Astrocyte (in vitro differentiated cells and primary cell): ENCODE measurements around the gene TES. TPM values are rescaled to one million over a fixed set of nuclear protein-coding genes. Genes with fewer than 3 reads are reported as not detected.

ENCODE experiments used
- DNase-seq: peaks from one replicate; pipeline ENCODE4 v3.0.0-alpha.2; 2010; ENCODE audit warnings: low read depth
- FAIRE-seq: peaks from 2 replicates; lab custom pipeline; 2011; peaks lifted over from hg19 to GRCh38; lab: Jason Lieb, UNC
- H2AFZ ChIP-seq: 2 replicates; pipeline ENCODE4 v1.6.0; 2012; ENCODE audit warnings: low read depth, low read length, inconsistent platforms
- H3K27ac ChIP-seq: 2 replicates; pipeline ENCODE4 v1.5.1; 2011; ENCODE audit warnings: low read depth, low read length, inconsistent platforms
- H3K27me3 ChIP-seq: 2 replicates; pipeline ENCODE4 v1.6.0; 2011; ENCODE audit warnings: low read length, inconsistent platforms; ENCODE audit not compliant: insufficient read depth
- H3K36me3 ChIP-seq: 2 replicates; pipeline ENCODE4 v1.5.1; 2011; ENCODE audit warnings: low read length, inconsistent platforms; ENCODE audit not compliant: insufficient read depth
- H3K4me1 ChIP-seq: 2 replicates; pipeline ENCODE4 v1.5.1; 2011; ENCODE audit warnings: low read length, inconsistent platforms; ENCODE audit not compliant: insufficient read depth
- H3K4me2 ChIP-seq: 2 replicates; pipeline ENCODE4 v1.6.0; 2012; ENCODE audit warnings: low read length, inconsistent platforms
- H3K4me3 ChIP-seq: 2 replicates; pipeline ENCODE4 v1.5.1; 2011; ENCODE audit warnings: low read depth, mild to moderate bottlenecking, low read length, inconsistent platforms; ENCODE audit not compliant: insufficient read depth
- H3K79me2 ChIP-seq: 2 replicates; pipeline ENCODE4 v1.6.0; 2012; ENCODE audit warnings: mild to moderate bottlenecking, low read length, inconsistent platforms; ENCODE audit not compliant: insufficient read depth
- H3K9ac ChIP-seq: 2 replicates; pipeline ENCODE4 v1.6.0; 2012; ENCODE audit warnings: mild to moderate bottlenecking, low read length, inconsistent platforms
- H3K9me3 ChIP-seq: 2 replicates; pipeline ENCODE4 v1.5.1; 2012; ENCODE audit warnings: low read depth, mild to moderate bottlenecking, low read length, inconsistent platforms; ENCODE audit not compliant: insufficient read depth
- H4K20me1 ChIP-seq: 2 replicates; pipeline ENCODE4 v1.6.0; 2012; ENCODE audit warnings: low read length, inconsistent platforms; ENCODE audit not compliant: insufficient read depth
- H3K27ac Mint-ChIP-seq: one replicate; pipeline ENCODE4 v1.8.0; 2021; ENCODE audit warnings: mild to moderate bottlenecking, mixed read lengths; ENCODE audit not compliant: unreplicated experiment
- H3K27me3 Mint-ChIP-seq: one replicate; pipeline ENCODE4 v1.8.0; 2021; ENCODE audit warnings: low read depth, mixed read lengths; ENCODE audit not compliant: unreplicated experiment
- H3K36me3 Mint-ChIP-seq: one replicate; pipeline ENCODE4 v1.8.0; 2021; ENCODE audit warnings: low read depth, mixed read lengths; ENCODE audit not compliant: unreplicated experiment
- H3K4me1 Mint-ChIP-seq: one replicate; pipeline ENCODE4 v1.8.0; 2021; ENCODE audit warnings: low read depth, mixed read lengths; ENCODE audit not compliant: unreplicated experiment
- H3K4me3 Mint-ChIP-seq: one replicate; pipeline ENCODE4 v1.8.0; 2021; ENCODE audit warnings: mild to moderate bottlenecking, moderate library complexity, mixed read lengths; ENCODE audit not compliant: unreplicated experiment
- H3K9me3 Mint-ChIP-seq: one replicate; pipeline ENCODE4 v1.8.0; 2021; ENCODE audit warnings: mild to moderate bottlenecking, mixed read lengths; ENCODE audit not compliant: unreplicated experiment
- EZH2 ChIP-seq: IDR thresholded peaks from 2 replicates; pipeline ENCODE4 v1.6.1; 2012; ENCODE audit warnings: mild to moderate bottlenecking, low read length, inconsistent platforms; ENCODE audit not compliant: insufficient read depth
- total RNA-seq: library from RNA; stranded (reverse); gene quantifications from 2 replicates; pipeline ENCODE4 v1.2.1, GENCODE V29; 2021
- TF ChIP-seq, protein P1 (sequence below): IDR thresholded peaks from 2 replicates; pipeline ENCODE4 v1.5.1; 2011; ENCODE audit warnings: low read depth, mild to moderate bottlenecking, inconsistent platforms, low read length, moderate library complexity; ENCODE audit not compliant: insufficient read depth

The TES gene
- total RNA-seq, 1 donor from 2014 or later, result 179 TPM

- Mint-ChIP-seq H3K4me3 (no peak overlapping the region), H3K4me1 (peaks cover 25% of the 10 kb centered on the region), H3K9me3 (no peaks in the 10 kb centered on the region), H3K27me3 (no peaks in the 10 kb centered on the region), H3K36me3 (no peaks in the 10 kb centered on the region), H3K27ac (no peak overlapping the region)
- Histone ChIP-seq H3K4me3 (no peak overlapping the region), H3K4me2 (no peak overlapping the region), H3K27me3 (no peaks in the 10 kb centered on the region), H4K20me1 (no peaks in the 10 kb centered on the region), H3K9me3 (no peaks in the 10 kb centered on the region), H3K4me1 (no peaks in the 10 kb centered on the region), H3K27ac (no peak overlapping the region), H3K79me2 (peaks cover 2% of the 10 kb centered on the region), H3K36me3 (no peaks in the 10 kb centered on the region), H3K9ac (no peak overlapping the region), H2AFZ (no peak overlapping the region)
- no peak for DNase-seq
- no peak for FAIRE-seq
- no peak for TF ChIP-seq EZH2
- TF ChIP-seq, protein P1, sequence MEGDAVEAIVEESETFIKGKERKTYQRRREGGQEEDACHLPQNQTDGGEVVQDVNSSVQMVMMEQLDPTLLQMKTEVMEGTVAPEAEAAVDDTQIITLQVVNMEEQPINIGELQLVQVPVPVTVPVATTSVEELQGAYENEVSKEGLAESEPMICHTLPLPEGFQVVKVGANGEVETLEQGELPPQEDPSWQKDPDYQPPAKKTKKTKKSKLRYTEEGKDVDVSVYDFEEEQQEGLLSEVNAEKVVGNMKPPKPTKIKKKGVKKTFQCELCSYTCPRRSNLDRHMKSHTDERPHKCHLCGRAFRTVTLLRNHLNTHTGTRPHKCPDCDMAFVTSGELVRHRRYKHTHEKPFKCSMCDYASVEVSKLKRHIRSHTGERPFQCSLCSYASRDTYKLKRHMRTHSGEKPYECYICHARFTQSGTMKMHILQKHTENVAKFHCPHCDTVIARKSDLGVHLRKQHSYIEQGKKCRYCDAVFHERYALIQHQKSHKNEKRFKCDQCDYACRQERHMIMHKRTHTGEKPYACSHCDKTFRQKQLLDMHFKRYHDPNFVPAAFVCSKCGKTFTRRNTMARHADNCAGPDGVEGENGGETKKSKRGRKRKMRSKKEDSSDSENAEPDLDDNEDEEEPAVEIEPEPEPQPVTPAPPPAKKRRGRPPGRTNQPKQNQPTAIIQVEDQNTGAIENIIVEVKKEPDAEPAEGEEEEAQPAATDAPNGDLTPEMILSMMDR, result no peak
Measured at GRCh38 chr7:116279217-116279616, 68.9 kb downstream of the TES start.

- H3K4me1 Mint-ChIP-seq, result peaks cover 22% of the 10 kb centered on the region
- H3K9me3 ChIP-seq, result no peaks in the 10 kb centered on the region
- no peak overlapping the region for H3K27ac Mint-ChIP-seq
- H3K9me3 Mint-ChIP-seq, result no peaks in the 10 kb centered on the region
- no peaks in the 10 kb centered on the region for H4K20me1 ChIP-seq
- no peak overlapping the region for H3K4me2 ChIP-seq
- no peak for DNase-seq
- no peak overlapping the region for H2AFZ ChIP-seq
- no peak overlapping the region for H3K4me3 Mint-ChIP-seq
- FAIRE-seq, result no peak
- H3K79me2 ChIP-seq, result peaks cover 2% of the 10 kb centered on the region
- H3K4me3 ChIP-seq, result no peak overlapping the region
- no peak overlapping the region for H3K9ac ChIP-seq
- H3K36me3 Mint-ChIP-seq, result no peaks in the 10 kb centered on the region
- no peaks in the 10 kb centered on the region for H3K4me1 ChIP-seq
- no peaks in the 10 kb centered on the region for H3K27me3 ChIP-seq
- TF ChIP-seq, protein P1, result no peak
- TF ChIP-seq EZH2, result no peak
- no peak overlapping the region for H3K27ac ChIP-seq
- no peaks in the 10 kb centered on the region for H3K36me3 ChIP-seq
- no peaks in the 10 kb centered on the region for H3K27me3 Mint-ChIP-seq
Measured at GRCh38 chr7:116280803-116281202, 70.5 kb downstream of the TES start.

DNA sequence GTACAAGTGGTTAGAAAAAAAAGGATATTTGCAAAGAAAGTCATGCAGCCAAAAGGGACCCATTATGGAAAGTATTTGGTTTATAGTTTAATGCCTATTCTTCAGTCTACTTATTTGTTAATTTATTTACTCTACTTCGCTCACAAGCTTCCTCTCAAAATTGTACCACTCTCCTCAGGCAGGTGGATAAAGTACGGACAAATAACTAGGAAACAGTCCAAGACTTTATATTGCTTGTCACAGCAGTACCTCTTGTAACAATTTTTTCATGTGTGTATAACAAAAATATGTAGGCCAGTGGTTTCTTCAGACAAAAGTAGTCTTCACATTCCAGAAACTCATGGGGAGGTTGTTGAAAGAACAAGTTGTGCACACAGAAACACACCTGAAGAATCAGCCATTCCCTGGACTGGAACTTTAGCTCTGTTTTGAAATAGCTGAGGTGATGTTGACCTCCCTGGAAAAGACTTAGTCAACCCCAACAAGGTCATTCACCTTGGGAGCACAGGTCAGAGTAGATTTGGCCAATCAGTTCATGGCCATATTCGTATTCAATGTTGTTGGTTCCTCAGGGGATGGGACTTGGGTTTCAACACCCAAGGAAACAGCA is 73.4 kb downstream of the TES start:
- FAIRE-seq (no peak), DNase-seq (no peak)
- Histone ChIP-seq H4K20me1 (no peaks in the 10 kb centered on the region), H3K4me3 (no peak overlapping the region), H3K27me3 (no peaks in the 10 kb centered on the region), H3K27ac (no peak overlapping the region), H3K9me3 (no peaks in the 10 kb centered on the region), H3K9ac (no peak overlapping the region), H3K36me3 (no peaks in the 10 kb centered on the region), H3K79me2 (peaks cover 2% of the 10 kb centered on the region), H3K4me2 (no peak overlapping the region), H3K4me1 (peaks cover 3% of the 10 kb centered on the region), H2AFZ (no peak overlapping the region)
- Mint-ChIP-seq H3K27ac (no peak overlapping the region), H3K4me3 (no peak overlapping the region), H3K27me3 (no peaks in the 10 kb centered on the region), H3K36me3 (no peaks in the 10 kb centered on the region), H3K9me3 (no peaks in the 10 kb centered on the region), H3K4me1 (peaks cover 13% of the 10 kb centered on the region)
- TF ChIP-seq EZH2, result no peak
- TF ChIP-seq, protein P1, result no peak
